ENCODE data around the gene CPN2.

The CPN2 gene

GRCh38 chr3:194373028-194373427 lies 21.9 kb upstream of the CPN2 start:
- TF ChIP-seq GATA2 (IDR thresholded peaks at IDR 0.05; ENCODE audit: low read depth, low read length) (no peak), GATA3 (IDR thresholded peaks at IDR 0.05; ENCODE audit: low read depth, low read length) (no peak)

- no peak for TF ChIP-seq GATA3 (IDR thresholded peaks at IDR 0.05; ENCODE audit: low read depth, low read length)
- no peak for TF ChIP-seq GATA2 (IDR thresholded peaks at IDR 0.05; ENCODE audit: low read depth, low read length)
These were observed 19.6 kb upstream of the CPN2 start for GRCh38 chr3:194370753-194371152.

GRCh38 chr3:194369522-194370279 lies 18.6 kb upstream of the CPN2 start, which contains the start of gene LRRC15:
LRRC15 (minus strand) TSS chr3:194369743; CDS start chr3:194361043, 8,700 bp downstream.
- TF ChIP-seq GATA3 (IDR thresholded peaks at IDR 0.05; ENCODE audit: low read depth, low read length) (no peak), GATA2 (IDR thresholded peaks at IDR 0.05; ENCODE audit: low read depth, low read length) (no peak)

GRCh38 chr3:194368918-194369317 lies 17.8 kb upstream of the CPN2 start:
- no peak for TF ChIP-seq GATA3 (IDR thresholded peaks at IDR 0.05; ENCODE audit: low read depth, low read length)
- TF ChIP-seq GATA2 (IDR thresholded peaks at IDR 0.05; ENCODE audit: low read depth, low read length): no peak

- no peak for TF ChIP-seq GATA3 (IDR thresholded peaks at IDR 0.05; ENCODE audit: low read depth, low read length)
- TF ChIP-seq GATA2 (IDR thresholded peaks at IDR 0.05; ENCODE audit: low read depth, low read length): peak; percentile 52; the same call in 1 of the 2 replicates
These were observed 17.1 kb upstream of the CPN2 start for GRCh38 chr3:194367992-194368841.

- TF ChIP-seq GATA3 (IDR thresholded peaks at IDR 0.05; ENCODE audit: low read depth, low read length) (no peak), GATA2 (IDR thresholded peaks at IDR 0.05; ENCODE audit: low read depth, low read length) (no peak)
These were observed 14.9 kb upstream of the CPN2 start for GRCh38 chr3:194365978-194366490.

- TF ChIP-seq GATA3 (IDR thresholded peaks at IDR 0.05; ENCODE audit: low read depth, low read length): no peak
- TF ChIP-seq GATA2 (IDR thresholded peaks at IDR 0.05; ENCODE audit: low read depth, low read length): no peak
These were observed 14.4 kb upstream of the CPN2 start for GRCh38 chr3:194365526-194365925.

GRCh38 chr3:194364652-194365434 lies 13.7 kb upstream of the CPN2 start:
- TF ChIP-seq GATA2 (IDR thresholded peaks at IDR 0.05; ENCODE audit: low read depth, low read length) (no peak), GATA3 (IDR thresholded peaks at IDR 0.05; ENCODE audit: low read depth, low read length) (no peak)

GRCh38 chr3:194364314-194364651 lies 13.2 kb upstream of the CPN2 start:
- TF ChIP-seq GATA2 (IDR thresholded peaks at IDR 0.05; ENCODE audit: low read depth, low read length) (no peak), GATA3 (IDR thresholded peaks at IDR 0.05; ENCODE audit: low read depth, low read length) (no peak)

GRCh38 chr3:194360568-194360967 lies 9.4 kb upstream of the CPN2 start:
- TF ChIP-seq GATA2 (IDR thresholded peaks at IDR 0.05; ENCODE audit: low read depth, low read length): no peak
- no peak for TF ChIP-seq GATA3 (IDR thresholded peaks at IDR 0.05; ENCODE audit: low read depth, low read length)

GRCh38 chr3:194357681-194358080 lies 6.6 kb upstream of the CPN2 start:
- TF ChIP-seq GATA3 (IDR thresholded peaks at IDR 0.05; ENCODE audit: low read depth, low read length) (no peak), GATA2 (IDR thresholded peaks at IDR 0.05; ENCODE audit: low read depth, low read length) (no peak)

GRCh38 chr3:194355379-194355778 lies 4.3 kb upstream of the CPN2 start:
- TF ChIP-seq GATA2 (IDR thresholded peaks at IDR 0.05; ENCODE audit: low read depth, low read length): no peak
- TF ChIP-seq GATA3 (IDR thresholded peaks at IDR 0.05; ENCODE audit: low read depth, low read length): no peak

- TF ChIP-seq GATA2 (IDR thresholded peaks at IDR 0.05; ENCODE audit: low read depth, low read length) (no peak), GATA3 (IDR thresholded peaks at IDR 0.05; ENCODE audit: low read depth, low read length) (no peak)
These were observed 3.2 kb upstream of the CPN2 start for GRCh38 chr3:194354315-194354714.
